NB4 (cell line): ENCODE results near the gene NCBP2L.

ENCODE experiments used
- MYC ChIP-seq: IDR thresholded peaks from 2 replicates; pipeline ENCODE4 v1.6.1; 2011; ENCODE audit warnings: low read depth, low read length
- POLR2A ChIP-seq: IDR thresholded peaks from 2 replicates; pipeline ENCODE4 v1.6.1; 2011; ENCODE audit warnings: mild to moderate bottlenecking; ENCODE audit not compliant: insufficient read length; ENCODE audit errors: extremely low read depth
- TF ChIP-seq, protein P1 (sequence below): IDR thresholded peaks from one replicate; pipeline ENCODE4 v1.5.1; 2012; ENCODE audit warnings: low read depth, low read length

DNA sequence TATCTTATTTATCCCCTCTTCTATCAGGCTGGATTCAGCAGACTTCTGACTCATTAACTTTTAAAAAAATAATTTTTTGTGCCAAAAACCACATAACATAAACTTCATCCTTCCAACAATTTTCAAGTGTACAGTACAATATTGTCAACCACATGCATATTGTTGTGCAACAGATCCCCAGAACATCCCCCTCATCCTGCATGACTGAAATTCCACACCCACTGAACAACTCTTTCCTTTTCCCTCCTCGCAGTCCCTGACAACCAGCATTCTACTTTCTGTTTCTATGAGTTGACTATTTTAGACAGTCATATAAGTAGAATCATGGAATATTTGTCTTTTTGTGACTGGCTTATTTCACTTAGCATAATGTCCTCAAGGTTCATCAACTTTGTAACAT is 45.9 kb downstream of the NCBP2L start:
- TF ChIP-seq, protein P1, sequence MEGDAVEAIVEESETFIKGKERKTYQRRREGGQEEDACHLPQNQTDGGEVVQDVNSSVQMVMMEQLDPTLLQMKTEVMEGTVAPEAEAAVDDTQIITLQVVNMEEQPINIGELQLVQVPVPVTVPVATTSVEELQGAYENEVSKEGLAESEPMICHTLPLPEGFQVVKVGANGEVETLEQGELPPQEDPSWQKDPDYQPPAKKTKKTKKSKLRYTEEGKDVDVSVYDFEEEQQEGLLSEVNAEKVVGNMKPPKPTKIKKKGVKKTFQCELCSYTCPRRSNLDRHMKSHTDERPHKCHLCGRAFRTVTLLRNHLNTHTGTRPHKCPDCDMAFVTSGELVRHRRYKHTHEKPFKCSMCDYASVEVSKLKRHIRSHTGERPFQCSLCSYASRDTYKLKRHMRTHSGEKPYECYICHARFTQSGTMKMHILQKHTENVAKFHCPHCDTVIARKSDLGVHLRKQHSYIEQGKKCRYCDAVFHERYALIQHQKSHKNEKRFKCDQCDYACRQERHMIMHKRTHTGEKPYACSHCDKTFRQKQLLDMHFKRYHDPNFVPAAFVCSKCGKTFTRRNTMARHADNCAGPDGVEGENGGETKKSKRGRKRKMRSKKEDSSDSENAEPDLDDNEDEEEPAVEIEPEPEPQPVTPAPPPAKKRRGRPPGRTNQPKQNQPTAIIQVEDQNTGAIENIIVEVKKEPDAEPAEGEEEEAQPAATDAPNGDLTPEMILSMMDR = no peak
- TF ChIP-seq MYC = no peak
- no peak for TF ChIP-seq POLR2A
